Measurements from ENCODE around the gene ARID5B.

ARID5B gene

GRCh38 chr10:61986382-61986781, 84.9 kb downstream of the ARID5B start:
- in situ Hi-C loops (cut with HindIII; ENCODE audit: low sequenced_read_pairs): no loop called here
- no peak for TF ChIP-seq CTCF (IDR thresholded peaks at IDR 0.05; ENCODE audit: low read depth, low read length, missing control alignments)
- no peak overlapping the region for H3K4me3 ChIP-seq (ENCODE audit: low read depth, low read length)
- no peak for DNase-seq (ENCODE audit: low read depth)

DNA sequence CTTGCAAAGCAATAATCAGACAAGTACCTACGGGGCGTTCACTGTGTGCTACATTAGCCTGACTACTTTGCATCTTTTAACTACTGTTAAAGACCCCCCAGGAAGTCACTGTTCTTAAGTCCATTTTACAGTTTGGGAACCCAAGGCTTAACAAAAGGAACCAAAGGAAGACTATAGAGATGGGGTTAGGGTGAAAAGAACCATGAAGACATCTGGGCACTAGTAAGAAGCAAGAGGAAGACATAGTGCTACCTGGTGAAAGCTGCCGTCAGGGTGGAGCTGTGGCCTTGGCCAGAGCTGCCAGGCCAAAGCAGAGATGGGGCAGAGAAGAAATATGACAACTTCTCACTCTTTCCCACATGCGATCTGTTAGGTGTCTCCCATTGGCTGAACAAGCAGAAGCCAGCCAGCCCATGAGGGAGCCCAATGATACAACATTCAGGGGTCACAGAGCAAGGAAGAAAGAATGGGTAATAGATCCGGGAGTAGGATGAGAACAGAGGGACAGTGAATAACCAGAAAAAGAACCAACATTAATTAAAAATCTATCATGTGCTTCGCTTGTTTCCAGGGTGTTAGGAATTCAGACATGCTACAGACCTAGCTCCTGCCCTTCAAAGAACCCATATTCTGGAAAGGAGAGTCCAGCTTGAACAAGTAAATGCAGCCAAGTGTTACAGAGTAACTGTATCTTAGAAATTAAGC, 85.4 kb downstream of the ARID5B start:
- in situ Hi-C loops (cut with HindIII; ENCODE audit: low sequenced_read_pairs): no loop called here
- DNase-seq (ENCODE audit: low read depth): no peak
- no peak overlapping the region for H3K4me3 ChIP-seq (ENCODE audit: low read depth, low read length)
- no peak for TF ChIP-seq CTCF (IDR thresholded peaks at IDR 0.05; ENCODE audit: low read depth, low read length, missing control alignments)

DNA sequence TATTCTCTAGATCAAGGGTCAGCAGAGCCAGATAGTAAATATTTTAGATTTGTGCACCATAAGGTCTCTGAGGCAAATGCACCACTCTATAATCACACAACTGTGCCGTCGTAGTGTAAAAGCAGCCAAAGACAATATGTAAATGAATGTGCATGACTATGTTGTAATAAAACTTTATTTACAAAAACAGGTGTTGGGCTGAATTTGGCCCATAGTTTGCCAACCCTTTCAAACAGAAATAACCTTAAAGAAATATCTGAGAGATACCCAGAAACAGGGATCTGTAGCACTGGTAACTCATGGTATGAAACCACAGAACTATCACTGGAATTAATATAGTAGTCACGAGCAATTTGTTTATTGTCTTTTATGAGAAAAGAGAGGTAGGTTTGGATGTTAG, 86.0 kb downstream of the ARID5B start:
- no peak for TF ChIP-seq CTCF (IDR thresholded peaks at IDR 0.05; ENCODE audit: low read depth, low read length, missing control alignments)
- DNase-seq (ENCODE audit: low read depth): no peak
- in situ Hi-C loops (cut with HindIII; ENCODE audit: low sequenced_read_pairs): no loop called here
- no peak overlapping the region for H3K4me3 ChIP-seq (ENCODE audit: low read depth, low read length)

- in situ Hi-C loops (cut with HindIII; ENCODE audit: low sequenced_read_pairs): no loop called here
- no peak for DNase-seq (ENCODE audit: low read depth)
- no peak for TF ChIP-seq CTCF (IDR thresholded peaks at IDR 0.05; ENCODE audit: low read depth, low read length, missing control alignments)
- H3K4me3 ChIP-seq (ENCODE audit: low read depth, low read length): no peak overlapping the region
These were observed 86.5 kb downstream of the ARID5B start for GRCh38 chr10:61987951-61988379.

DNA sequence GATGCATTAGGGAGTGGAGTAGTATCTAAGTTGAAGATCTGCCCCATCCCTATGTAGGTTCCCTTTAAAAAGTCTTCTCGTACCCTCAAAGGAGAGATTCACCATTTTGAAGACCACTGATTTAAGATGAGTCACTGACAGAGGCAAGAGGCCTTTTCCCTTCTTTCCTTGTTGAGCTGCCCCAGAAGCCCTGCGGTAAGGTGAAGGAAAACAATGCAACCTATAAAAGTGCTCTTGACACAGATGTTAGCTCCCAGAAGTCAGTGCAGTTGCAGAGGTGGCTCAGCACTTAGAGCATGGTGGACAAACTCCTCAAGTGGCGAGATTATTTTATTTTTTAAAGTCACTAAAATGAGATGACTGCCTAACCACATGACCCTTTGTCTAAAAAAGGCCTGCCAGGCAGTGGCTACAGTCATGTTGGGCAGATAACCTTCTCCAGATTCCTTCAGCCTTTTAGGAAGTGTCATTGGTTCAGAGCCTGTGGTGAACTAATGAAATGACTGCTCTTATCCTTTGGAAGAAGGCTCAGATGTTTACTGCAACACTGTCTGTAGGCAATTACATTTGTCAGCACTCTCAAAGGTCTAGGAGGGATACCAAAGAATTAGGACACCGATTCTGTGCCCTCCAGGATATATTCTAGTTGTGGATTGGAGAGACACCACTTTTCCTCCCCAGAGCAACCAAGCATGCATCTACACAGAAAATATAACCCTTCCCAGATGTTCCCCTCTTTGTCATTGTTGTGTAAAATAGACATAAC, 88.7 kb downstream of the ARID5B start:
- no peak overlapping the region for H3K4me3 ChIP-seq (ENCODE audit: low read depth, low read length)
- no peak for DNase-seq (ENCODE audit: low read depth)
- no peak for TF ChIP-seq CTCF (IDR thresholded peaks at IDR 0.05; ENCODE audit: low read depth, low read length, missing control alignments)
- in situ Hi-C loops (cut with HindIII; ENCODE audit: low sequenced_read_pairs): no loop called here

DNA sequence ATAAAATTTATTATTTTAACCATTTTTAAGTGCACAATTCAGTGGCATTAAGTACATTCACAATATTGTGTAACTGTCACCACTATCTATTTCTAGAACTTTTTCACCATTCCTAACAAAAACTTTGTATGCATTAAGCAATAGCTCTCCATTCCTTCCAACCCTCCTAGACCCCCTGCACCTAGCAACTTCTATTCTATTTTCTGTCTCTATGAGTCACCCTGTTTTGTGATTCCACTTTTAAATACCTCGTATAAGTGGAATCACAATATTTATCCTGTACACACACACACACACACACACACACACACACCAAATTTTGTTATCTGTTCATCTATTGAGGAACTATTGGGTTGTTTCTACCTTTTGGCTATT, 89.2 kb downstream of the ARID5B start:
- no peak for DNase-seq (ENCODE audit: low read depth)
- no peak overlapping the region for H3K4me3 ChIP-seq (ENCODE audit: low read depth, low read length)
- in situ Hi-C loops (cut with HindIII; ENCODE audit: low sequenced_read_pairs): no loop called here
- TF ChIP-seq CTCF (IDR thresholded peaks at IDR 0.05; ENCODE audit: low read depth, low read length, missing control alignments): no peak

All from astrocyte of the cerebellum (primary cell).